SKM-1 treated with dmso at 0.1 percent for 144 hours (cell line): Measurements from ENCODE around the gene PCBD1.
"Not testable (repeated sequence)": the region's sequence is repeated elsewhere in the genome, so short reads cannot be mapped to it uniquely, and the experiment has no call there.

Experiments
- DNase-seq: peaks from one replicate; lab custom pipeline; 2025; ENCODE audit not compliant: unreplicated experiment; lab: John Stamatoyannopoulos, UW

PCBD1 gene

DNA sequence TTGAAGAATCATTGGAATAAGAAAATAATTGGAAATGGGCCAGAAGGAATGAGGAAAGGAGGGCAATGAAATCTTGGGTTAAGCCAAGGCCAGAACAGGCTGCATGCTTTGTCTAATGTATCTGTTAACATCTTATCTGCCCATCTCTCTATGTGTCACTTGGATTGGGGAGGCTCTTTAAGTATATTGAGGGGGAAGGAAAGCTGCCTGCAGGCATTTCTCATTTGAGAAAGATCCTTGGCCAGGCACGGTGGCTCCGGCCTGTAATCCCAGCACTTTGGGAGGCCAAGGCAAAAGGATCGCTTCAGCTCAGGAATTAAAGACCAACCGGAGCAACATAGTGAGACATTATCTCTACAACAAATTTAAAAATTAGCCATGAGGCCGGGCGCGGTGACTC lies 14.3 kb downstream of the PCBD1 start:
- DNase-seq = no peak

DNA sequence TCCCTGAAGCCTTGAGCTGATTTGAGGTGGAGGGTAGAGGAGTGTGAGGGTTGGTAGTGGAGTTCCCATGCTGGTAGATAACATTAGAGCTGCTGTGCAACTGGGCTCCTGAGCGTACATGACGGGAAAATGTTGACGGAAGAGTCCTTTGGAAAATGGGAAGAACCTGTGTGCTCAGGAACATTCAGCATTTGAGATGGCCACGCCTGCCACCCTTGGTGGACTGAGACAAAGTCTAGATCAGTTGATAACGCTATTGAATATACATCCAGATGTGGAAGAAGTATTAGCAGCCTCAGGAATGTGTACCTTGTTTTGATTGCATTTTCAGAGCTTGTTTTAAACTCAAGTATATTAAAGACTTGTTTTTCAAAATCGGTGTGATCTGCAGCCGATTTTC lies 16.1 kb downstream of the PCBD1 start:
- DNase-seq = no peak

DNA sequence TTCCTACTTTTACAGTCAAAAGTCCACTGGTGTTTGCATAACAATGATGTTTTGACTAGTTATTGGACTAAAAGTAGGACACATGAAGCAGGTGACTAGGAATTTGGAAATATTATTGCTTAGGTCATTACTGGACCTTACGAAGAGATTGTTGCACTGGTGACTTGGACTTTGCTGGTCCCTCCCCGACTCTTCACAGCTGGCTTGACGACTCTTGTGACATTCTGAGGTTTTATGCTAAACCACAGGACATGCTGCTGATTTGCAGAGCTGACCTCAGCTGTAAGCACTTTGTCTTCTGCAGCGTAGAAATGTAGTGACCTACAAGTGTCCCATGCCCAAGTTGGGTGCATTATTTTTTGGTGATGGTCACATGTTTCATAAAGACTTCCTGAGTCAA lies 21.9 kb downstream of the PCBD1 start:
- peak; percentile 25 for DNase-seq

DNA sequence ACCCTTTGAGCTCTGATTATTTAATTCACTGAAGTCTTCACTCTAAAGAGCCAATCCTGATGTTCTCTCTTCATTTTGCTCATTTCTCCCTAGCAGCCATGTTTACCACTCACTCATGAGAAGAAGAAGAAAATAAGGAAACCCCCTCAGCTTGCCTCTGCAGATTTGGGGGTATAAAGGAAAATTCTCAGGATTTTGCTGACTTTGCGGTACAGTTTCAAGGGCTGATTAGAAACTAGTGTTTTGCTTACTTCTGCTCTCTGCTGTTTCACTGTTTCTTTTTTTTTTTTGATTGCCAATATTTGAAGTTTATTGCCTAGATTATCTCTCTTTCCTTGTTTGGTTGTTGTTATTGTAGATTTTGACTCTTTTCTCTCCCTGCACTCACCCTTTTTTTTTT lies 23.4 kb downstream of the PCBD1 start:
- DNase-seq = no peak

DNA sequence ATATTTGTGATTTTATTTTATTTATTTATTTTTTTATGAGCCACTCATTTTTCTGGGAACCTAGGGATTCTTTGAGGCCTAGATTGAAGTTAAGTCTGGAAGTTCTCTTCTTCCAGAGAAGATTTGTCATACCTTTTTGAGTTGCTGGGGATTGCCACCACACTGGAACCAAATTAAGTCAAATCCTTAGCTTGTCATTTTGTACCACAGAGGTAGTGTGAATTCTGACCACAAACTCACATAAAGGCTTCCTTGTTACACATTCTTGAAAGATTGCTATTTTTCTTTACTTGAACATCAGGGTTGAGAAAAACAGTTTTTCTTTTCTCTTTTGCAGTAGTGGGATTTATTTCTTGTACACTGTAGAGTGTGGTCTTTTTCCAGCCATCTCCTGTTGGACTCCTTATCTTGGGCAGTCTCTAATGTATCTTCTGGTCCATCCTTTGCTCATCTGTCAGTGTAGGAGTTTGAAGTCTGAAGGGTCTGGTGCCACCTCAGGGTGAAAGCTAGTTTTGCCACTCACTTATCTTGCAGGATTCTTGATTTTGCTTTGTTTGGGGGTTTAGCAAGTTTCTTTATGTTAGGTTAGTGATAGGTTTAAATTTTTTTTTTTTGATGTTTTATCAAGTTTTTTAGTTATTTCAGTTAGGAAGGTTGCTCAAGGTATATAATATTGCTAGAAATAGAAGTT lies 24.8 kb downstream of the PCBD1 start:
- DNase-seq = no peak

DNA sequence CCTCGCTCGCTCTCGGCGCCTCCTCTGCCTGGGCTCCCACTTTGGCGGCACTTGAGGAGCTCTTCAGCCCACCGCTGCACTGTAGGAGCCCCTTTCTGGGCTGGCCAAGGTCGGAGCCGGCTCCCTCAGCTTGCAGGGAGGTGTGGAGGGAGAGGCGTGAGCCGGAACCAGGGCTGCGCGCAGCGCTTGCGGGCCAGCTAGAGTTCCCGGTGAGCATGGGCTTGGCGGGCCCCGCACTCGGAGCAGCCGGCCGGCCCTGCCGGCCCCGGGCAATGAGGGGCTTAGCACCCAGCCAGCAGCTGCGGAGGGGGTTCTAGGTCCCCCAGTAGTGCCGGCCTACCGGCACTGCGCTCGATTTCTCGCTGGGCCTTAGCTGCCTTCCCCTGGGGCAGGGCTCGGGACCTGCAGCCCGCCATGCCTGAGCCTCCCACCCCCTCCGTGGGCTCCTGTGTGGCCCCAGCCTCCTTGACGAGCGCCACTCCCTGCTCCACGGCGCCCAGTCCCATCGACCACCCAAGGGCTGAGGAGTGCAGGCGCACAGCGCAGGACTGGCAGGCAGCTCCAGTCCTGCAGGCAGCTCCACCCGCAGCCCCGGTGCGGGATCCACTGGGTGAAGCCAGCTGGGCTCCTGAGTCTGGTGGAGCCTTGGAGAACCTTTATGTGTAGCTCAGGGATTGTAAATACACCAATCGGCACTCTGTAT lies 26.7 kb downstream of the PCBD1 start:
- not testable (repeated sequence) for DNase-seq

DNA sequence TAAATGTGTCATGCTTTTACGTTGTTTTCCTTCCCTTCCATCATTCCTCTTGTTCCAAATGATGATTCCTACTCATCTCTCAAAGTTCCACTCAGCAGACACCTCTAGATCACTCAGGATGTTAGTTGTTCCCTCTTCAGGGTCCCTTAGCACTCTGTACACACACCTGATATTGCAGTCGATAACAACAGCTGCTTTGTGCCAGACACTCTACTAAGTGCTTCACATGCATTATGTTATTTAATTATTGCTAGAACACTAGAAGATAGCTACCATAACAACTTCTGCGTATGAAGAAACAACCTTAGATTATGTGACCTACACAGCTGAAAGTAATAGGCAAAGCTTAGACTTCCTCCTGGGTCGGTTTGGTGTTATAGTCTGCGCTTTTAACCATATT lies 29.6 kb downstream of the PCBD1 start:
- DNase-seq = no peak

DNA sequence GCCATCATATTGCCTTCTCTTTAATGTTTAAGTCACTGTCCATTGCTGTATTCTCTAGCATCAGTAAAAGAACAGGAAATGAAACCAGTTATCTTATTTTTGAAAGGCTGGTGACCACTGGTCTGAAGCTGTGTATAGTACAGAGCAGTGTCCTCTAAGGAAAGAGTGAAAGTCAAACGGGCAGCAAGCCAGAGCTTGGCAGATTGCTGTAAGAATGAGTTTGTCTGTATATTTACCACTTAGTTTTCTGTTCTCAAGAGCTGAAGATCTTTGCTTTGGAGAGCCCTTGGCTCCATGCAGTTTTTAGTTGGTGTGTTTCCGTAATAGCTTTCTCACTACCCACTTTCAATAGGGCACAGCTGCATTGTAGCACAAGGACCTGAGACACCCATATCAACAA lies 31.9 kb downstream of the PCBD1 start:
- DNase-seq = no peak

DNA sequence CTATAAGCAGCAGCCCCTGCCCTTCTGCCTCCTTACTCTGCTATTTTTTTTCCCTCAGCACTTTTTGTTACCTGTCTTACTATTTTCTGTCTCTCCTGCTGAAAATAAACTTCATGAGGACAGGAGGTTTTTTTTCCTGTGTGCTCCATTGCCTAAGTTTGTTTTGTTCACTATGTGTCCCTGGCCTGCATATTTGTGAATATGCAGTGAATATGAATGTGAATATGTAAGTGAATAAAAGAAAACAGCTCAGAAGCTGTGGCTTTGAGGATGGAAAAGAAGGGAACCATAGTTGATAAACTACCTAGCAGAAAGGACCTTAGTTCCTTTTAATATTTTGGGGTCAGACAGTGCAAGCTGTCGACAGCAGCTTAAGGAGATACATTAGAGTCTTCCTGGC lies 34.9 kb downstream of the PCBD1 start:
- no peak for DNase-seq

DNA sequence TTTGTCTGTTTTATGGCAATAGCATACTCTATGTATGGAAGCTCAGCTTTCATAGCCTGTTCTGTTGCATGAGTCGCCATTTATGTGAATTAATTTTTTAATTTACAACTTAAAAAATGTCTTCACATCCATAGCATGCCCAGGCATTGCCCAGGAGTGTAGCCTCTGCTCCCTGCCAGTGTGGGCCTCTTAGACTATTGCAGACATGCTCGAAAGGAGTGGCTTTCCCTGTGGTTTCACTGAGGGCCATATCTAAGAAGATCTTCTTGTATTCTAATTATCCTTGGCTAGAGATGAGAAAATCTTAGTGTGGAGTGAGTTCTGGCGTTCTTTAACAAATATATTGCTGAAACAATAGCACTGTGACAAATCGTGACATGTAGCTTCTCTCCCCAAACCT lies 35.3 kb downstream of the PCBD1 start:
- no peak for DNase-seq

DNA sequence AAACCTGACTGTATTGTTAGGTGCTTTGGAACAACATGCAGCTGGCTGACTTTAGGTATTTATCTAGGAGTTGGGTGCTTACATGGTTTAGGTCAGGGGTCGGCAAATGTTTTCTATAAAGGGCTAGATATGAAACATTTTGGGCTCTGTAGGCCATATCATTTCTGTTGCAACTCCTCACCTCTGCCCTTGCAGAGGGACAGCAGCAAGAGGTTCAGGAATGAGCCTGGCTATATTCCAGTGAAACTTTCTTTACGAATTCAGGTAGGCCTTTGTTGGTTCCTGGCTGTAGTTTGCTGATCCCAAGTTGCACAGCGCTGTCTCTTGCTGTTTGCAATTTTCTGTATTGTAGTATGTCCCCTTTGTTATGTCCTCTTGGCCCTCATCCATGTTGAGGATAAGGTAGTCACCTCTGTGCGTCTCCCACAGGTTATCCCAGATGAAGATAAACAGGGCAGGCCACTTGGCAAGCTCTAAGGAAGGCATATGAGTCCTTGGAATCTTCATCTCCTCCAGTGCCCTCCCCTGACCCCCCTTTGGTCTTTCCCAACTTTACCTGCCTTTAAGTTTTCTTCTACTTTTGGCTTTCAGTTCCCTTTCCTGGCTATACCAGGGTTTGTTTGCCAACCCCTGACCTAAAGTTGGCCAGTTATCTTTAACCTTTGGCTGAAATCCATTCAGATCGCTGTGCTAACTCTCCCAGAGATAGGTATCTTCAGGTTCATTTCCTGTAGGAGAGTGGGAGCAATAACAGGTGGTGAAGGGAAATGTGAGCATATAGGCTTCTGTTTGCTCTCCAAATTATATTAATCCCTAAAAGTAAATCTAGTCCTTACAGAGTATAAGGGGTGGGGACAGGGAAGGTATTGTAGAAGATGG lies 36.5 kb downstream of the PCBD1 start:
- no peak for DNase-seq

DNA sequence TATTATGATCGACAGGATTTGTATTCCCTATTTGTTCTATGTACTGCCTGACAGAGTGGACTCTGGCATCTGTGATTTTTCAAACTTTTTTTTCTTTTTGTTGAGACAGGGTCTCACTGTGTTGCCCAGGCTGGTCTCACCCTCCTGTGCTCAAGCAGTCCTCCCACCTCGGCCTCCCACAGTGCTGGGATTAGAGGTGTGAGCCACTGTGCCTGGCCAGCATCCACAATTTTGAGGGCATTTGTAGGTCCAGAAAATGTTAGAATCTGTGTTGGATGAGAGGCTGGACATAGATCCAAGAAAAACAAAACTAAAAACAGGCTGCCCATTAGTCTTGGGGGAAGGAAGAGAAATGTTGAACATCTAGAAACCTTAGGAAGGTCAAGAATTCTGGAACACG lies 38.3 kb downstream of the PCBD1 start:
- no peak for DNase-seq

DNA sequence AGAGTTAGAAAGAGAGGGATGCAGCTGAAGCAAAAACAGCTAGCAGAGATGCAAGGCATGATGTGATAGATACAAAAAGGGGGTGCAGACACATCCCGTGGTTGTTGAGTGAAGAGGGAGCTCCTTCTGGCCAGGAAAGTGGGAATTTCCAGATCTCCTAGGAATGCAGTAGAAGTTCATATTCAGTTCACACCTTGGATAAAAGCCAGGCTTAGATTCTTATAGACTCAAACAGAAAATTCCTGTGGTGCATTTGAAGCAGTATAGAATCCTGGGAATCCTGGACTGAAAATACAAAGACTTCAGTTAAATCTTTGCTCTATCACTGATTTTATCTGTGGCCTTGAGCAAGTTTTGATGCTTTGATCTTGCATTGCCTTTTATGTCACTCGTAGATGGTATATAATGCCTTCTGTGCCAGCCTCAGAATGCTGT lies 38.8 kb downstream of the PCBD1 start:
- DNase-seq = no peak

DNA sequence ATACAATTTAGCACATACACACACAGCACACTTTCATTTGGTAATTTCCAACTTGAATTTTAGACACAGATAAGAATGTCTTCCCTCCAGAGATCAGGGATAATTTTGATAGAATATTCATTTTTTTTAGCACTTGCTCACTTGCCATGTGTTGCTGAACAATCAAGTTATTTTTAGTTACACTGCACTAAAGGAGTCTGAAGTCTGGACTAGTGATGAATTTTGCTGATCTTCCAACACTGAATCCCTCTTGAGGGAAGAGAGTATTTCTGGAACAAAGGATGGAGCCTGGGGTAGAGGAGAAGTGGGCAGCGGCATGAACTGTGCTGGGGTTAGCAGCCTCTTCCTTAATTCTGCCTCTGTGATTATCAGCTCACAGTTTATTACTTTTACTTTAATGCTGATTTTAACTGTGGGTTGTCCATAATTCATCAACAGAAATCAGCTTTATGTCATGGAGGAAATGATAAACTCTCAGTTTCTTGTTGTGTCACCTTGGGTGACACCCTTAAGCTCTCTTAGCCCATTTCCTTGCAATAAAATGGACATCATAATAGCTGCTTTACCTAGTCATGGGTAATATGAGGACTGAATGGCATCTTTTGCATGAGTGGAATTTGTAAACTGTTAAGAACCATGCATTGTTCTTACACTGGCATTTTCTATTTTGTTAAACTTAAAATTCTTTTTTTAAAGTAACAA lies 40.6 kb downstream of the PCBD1 start:
- no peak for DNase-seq

DNA sequence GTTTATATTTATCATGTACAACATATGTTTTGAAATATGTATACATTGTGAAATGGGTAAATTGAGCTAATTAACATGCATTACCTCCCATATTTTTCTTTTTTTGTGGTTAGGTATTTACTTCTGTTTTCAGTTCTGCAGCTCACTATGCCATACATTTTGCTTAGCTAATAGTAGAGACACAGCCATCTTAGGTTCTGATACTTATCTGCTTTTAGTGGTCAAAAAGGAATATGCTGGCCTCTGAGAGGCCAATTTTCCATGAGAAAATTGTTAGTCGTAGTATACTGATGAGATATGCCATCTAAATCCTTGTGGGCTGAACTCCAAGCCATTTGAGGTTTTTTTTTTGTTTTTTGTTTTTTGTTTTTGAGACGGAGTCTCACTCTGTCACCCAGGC lies 41.6 kb downstream of the PCBD1 start:
- DNase-seq = no peak

DNA sequence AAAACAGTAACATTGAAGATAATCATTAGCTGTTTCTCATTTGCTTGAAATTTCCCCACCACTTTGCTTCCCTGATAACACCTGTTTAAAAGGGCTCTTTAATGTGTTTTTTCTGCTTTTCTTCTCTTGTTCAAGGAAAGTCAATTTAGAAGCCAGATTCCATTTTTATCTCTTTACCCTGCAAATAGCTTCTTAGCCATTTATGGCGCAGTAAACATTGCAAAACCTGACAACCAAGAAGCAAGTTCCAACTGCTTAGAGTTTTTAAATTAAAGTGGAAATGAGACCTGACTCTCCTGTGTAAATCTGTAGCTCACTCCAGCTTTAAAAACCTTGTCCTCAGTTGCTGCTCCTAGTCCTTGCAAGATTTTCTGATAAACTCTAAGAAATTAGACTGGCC lies 42.5 kb downstream of the PCBD1 start:
- DNase-seq = no peak

DNA sequence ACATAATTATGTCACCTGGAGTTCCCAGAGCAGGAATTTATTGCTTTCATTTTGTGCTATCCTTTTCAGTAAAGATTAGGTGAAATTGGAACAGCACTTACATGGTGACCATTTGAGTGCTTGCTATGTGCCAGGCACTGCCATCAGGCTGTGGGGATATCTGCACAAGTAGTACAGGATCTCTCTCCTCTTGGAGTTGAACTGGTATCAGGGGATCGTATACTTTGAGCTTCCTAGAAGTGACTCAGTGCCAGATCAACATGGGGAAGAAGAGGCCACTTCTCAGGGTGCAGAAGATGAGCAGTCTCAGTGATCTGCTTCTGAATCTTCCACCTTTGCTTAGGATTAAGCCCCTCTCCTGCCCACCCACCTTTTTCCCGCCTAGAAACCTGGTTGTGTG lies 43.1 kb downstream of the PCBD1 start:
- DNase-seq = no peak

DNA sequence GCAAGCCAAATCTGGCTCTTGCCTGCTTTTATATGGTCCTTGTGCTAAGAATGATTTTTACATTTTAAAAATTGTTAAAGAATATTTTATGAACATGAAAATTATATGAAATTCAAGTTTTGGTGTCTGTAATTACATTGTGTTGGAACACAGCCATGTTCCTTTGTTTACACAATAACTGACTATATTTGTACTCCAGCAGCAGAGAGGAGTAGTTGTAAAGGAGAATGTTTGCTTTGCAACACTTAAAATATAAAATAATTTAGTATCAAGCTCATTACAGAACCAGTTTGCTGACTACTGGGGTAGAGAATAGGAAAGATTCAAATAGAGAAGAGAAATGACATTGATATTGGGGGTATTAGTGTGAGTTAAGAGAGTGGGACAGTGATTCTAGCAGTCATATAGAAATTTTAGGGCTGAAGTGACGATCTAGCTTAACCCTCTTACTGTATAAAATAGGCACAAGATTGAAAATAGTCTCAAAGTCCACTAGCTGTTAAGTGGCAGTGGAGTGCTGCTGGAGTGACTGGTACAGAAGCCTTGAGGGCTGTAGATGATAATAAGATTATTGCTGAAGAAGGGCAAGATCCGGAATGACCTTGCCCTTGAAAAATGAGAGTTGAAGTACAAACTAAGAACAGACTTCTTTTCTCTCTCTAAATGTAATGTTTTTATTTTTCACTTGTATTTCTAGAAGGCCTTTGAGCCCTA lies 44.4 kb downstream of the PCBD1 start:
- no peak for DNase-seq

DNA sequence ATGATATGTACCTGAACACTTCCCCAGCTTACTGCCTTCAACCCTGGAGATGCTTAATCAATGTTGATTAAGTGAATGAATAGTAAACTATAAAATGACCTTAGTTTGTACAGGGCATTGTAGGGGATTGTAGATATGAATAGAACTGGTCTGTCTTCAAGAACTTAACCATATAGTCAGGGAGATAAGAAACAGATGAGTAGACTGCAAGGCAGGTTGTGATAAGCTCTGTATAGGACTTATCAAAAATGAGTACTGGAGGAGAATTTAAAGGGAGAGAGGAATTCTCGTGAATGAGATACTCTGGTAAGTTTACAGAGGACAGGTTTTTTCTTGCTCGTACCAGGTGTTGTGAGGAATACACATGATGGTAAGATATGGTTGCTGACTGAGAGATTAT lies 45.0 kb downstream of the PCBD1 start:
- DNase-seq = no peak

DNA sequence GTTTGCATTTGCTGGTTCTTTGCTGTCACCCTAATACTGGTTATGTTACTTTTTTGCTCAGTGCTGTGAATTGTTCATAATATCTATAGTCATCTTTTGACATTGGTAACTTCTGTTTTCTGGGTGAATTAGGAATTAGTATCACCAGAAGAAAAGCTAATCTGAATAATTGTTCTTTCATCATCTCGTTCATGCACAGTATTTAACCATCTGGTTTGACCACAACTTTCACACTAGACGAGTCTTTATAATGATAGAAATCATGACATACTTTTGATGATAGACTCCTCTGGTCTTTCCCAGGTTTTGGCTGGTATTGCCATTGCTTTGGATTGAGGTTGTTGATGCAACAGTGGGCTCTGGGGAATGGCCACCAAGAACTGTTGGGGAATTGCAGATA lies 47.5 kb downstream of the PCBD1 start:
- DNase-seq = no peak
